Measurements from ENCODE around the gene ULK4.

DNA sequence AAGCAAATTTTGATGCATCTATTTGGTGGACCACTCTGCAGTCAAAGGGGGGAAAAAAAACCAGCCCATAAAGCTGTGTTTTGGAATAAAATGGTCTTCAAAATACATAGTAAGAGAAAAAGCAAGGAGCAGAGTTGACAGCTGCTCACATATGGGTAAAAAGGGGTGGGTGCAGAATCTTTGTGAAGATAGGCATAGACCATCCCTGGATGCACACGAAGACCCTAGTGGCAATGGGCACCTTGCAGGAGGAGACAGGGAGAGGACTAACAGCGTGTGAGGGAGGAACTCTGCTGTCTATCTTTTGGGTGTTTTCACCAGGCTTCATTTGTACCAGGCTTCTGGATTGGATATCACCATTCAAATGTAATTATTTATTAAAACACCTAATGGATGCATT is 718.7 kb downstream of the ULK4 start:
- TF ChIP-seq, protein P1, sequence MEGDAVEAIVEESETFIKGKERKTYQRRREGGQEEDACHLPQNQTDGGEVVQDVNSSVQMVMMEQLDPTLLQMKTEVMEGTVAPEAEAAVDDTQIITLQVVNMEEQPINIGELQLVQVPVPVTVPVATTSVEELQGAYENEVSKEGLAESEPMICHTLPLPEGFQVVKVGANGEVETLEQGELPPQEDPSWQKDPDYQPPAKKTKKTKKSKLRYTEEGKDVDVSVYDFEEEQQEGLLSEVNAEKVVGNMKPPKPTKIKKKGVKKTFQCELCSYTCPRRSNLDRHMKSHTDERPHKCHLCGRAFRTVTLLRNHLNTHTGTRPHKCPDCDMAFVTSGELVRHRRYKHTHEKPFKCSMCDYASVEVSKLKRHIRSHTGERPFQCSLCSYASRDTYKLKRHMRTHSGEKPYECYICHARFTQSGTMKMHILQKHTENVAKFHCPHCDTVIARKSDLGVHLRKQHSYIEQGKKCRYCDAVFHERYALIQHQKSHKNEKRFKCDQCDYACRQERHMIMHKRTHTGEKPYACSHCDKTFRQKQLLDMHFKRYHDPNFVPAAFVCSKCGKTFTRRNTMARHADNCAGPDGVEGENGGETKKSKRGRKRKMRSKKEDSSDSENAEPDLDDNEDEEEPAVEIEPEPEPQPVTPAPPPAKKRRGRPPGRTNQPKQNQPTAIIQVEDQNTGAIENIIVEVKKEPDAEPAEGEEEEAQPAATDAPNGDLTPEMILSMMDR (IDR thresholded peaks at IDR 0.05): no peak
- TF ChIP-seq, protein P2, sequence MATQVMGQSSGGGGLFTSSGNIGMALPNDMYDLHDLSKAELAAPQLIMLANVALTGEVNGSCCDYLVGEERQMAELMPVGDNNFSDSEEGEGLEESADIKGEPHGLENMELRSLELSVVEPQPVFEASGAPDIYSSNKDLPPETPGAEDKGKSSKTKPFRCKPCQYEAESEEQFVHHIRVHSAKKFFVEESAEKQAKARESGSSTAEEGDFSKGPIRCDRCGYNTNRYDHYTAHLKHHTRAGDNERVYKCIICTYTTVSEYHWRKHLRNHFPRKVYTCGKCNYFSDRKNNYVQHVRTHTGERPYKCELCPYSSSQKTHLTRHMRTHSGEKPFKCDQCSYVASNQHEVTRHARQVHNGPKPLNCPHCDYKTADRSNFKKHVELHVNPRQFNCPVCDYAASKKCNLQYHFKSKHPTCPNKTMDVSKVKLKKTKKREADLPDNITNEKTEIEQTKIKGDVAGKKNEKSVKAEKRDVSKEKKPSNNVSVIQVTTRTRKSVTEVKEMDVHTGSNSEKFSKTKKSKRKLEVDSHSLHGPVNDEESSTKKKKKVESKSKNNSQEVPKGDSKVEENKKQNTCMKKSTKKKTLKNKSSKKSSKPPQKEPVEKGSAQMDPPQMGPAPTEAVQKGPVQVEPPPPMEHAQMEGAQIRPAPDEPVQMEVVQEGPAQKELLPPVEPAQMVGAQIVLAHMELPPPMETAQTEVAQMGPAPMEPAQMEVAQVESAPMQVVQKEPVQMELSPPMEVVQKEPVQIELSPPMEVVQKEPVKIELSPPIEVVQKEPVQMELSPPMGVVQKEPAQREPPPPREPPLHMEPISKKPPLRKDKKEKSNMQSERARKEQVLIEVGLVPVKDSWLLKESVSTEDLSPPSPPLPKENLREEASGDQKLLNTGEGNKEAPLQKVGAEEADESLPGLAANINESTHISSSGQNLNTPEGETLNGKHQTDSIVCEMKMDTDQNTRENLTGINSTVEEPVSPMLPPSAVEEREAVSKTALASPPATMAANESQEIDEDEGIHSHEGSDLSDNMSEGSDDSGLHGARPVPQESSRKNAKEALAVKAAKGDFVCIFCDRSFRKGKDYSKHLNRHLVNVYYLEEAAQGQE (IDR thresholded peaks at IDR 0.05; ENCODE audit: insufficient read depth in 1 of 2, low read depth in 2 of 2, low read length in 1 of 2): no peak
- TF ChIP-seq SIN3A (IDR thresholded peaks at IDR 0.05; ENCODE audit: borderline replicate concordance, insufficient read depth, low read depth, low read length): no peak
- no peak for TF ChIP-seq TCF7L2 (IDR thresholded peaks at IDR 0.05; ENCODE audit: low read depth, low read length)
- TF ChIP-seq POLR2AphosphoS5 (IDR thresholded peaks at IDR 0.05; ENCODE audit: low read depth, low read length): 0 out of 2 replicates have a peak, but pooled peaks have one; percentile 36
